ENCODE results near the gene TTYH2. TPM values are rescaled to one million over a fixed set of nuclear protein-coding genes. Genes with fewer than 3 reads are reported as not detected.

Gene TTYH2
- total and polyA plus RNA-seq, 7 experiments from 2014 or later, result 1.9 to 15.8 (median 9.8) TPM

GRCh38 chr17:74203439-74204240, 9.7 kb upstream of the TTYH2 start, which contains the start of gene RPL38:
RPL38 (plus strand) TSS chr17:74203678; CDS start chr17:74203956, 278 bp downstream.
- Histone ChIP-seq H3K4me1 (ENCODE audit: control insufficient read depth in 2 of 2, insufficient read depth in 2 of 2, low read length in 2 of 2) (peaks cover 16 to 20% of the 10 kb centered on the region in 2 donors), H3K9me3 (ENCODE audit: control insufficient read depth in 2 of 3, low read length in 3 of 3) (no peaks in the 10 kb centered on the region), H3K27ac (ENCODE audit: low read depth, low read length) (peak within 1 kb of the TSS; percentile 86), H3K4me3 (ENCODE audit: low read length) (peak within 1 kb of the TSS; percentile 89), H3K36me3 (ENCODE audit: control insufficient read depth in 2 of 3, insufficient read depth in 3 of 3, low read length in 3 of 3) (peaks cover 4 to 43% (median 8%) of the 10 kb centered on the region in 3 experiments), H3K27me3 (ENCODE audit: control insufficient read depth in 2 of 2, insufficient read depth in 2 of 2, low read length in 2 of 2) (peaks cover 0 to 5% of the 10 kb centered on the region in 2 donors)
- H3K27ac Mint-ChIP-seq, result peak within 1 kb of the TSS; percentile 89 to 98 (median 96)
- peaks cover 0 to 3% (median 0%) of the 10 kb centered on the region in 11 donors for H3K9me3 Mint-ChIP-seq
- DNase-seq, result peak; percentile 83 to 95 (median 94)
- CTCF ChIA-PET, result interaction anchor here (0.6 to 1.6 kb wide), 6 partner anchors 10 to 1280 kb away, joined by 3 to 6 read pairs (median 3); partner anchors contain the start of gene TTYH2
- peak; percentile 98 for ATAC-seq
- H3K4me1 Mint-ChIP-seq, result peaks cover 24 to 49% (median 34%) of the 10 kb centered on the region in 7 donors
- POLR2A ChIA-PET, result interaction anchor here (0.7 to 2.9 kb wide), 4 partner anchors 9 to 78 kb away, joined by 3 to 17 read pairs (median 4); partner anchors contain the start of gene TTYH2
- peaks cover 8 to 16% (median 11%) of the 10 kb centered on the region in 5 donors for H3K27me3 Mint-ChIP-seq
- H3K36me3 Mint-ChIP-seq, result peaks cover 5 to 16% (median 11%) of the 10 kb centered on the region in 5 donors
- H3K4me3 Mint-ChIP-seq, result peak within 1 kb of the TSS; percentile 85 to 100 (median 98)
- intact Hi-C loops (cut with micrococcal nuclease), result loop anchor here (1.0 to 10.0 kb wide), 11 partner anchors 10 to 1476 kb away; partner anchors contain the start of genes TTYH2 (in 2 of the 2), BTBD17 (in 1 of the 2), CDC42EP4 (in 1 of the 2) and COG1 (in 1 of the 2)

GRCh38 chr17:74204474-74204873, 8.9 kb upstream of the TTYH2 start:
- H3K9me3 Mint-ChIP-seq, result peaks cover 0 to 3% (median 0%) of the 10 kb centered on the region in 11 donors
- peaks cover 8 to 52% (median 11%) of the 10 kb centered on the region in 3 experiments for H3K36me3 ChIP-seq (ENCODE audit: control insufficient read depth in 2 of 3, insufficient read depth in 3 of 3, low read length in 3 of 3)
- ChIA-PET CTCF (no interaction called here), POLR2A (interaction anchor here (0.6 to 2.9 kb wide), 4 partner anchors 8 to 542 kb away, joined by 3 to 17 read pairs (median 4); partner anchors contain the start of gene TTYH2)
- H3K27me3 ChIP-seq (ENCODE audit: control insufficient read depth in 2 of 2, insufficient read depth in 2 of 2, low read length in 2 of 2), result peaks cover 0 to 5% of the 10 kb centered on the region in 2 donors
- H3K4me1 Mint-ChIP-seq, result peaks cover 26 to 49% (median 40%) of the 10 kb centered on the region in 7 donors
- H3K4me3 Mint-ChIP-seq, result peak overlapping the region; percentile 85 to 100 (median 98)
- H3K27me3 Mint-ChIP-seq, result peaks cover 8 to 16% (median 10%) of the 10 kb centered on the region in 5 donors
- peak overlapping the region; percentile 86 for H3K27ac ChIP-seq (ENCODE audit: low read depth, low read length)
- ATAC-seq (no peak), DNase-seq (no peak)
- intact Hi-C loops (cut with micrococcal nuclease), result loop anchor here (5.0 to 10.0 kb wide), 5 partner anchors 550 to 1477 kb away; partner anchors contain the start of genes CDC42EP4 (in 1 of the 2) and COG1 (in 1 of the 2)
- peaks cover 16 to 20% of the 10 kb centered on the region in 2 donors for H3K4me1 ChIP-seq (ENCODE audit: control insufficient read depth in 2 of 2, insufficient read depth in 2 of 2, low read length in 2 of 2)
- peak overlapping the region; percentile 81 to 98 (median 96) for H3K27ac Mint-ChIP-seq
- H3K4me3 ChIP-seq (ENCODE audit: low read length), result peak overlapping the region; percentile 89
- no peaks in the 10 kb centered on the region for H3K9me3 ChIP-seq (ENCODE audit: control insufficient read depth in 2 of 3, low read length in 3 of 3)
- peaks cover 5 to 17% (median 11%) of the 10 kb centered on the region in 5 donors for H3K36me3 Mint-ChIP-seq

- DNase-seq (no peak), ATAC-seq (no peak)
- Histone ChIP-seq H3K36me3 (ENCODE audit: control insufficient read depth in 2 of 3, insufficient read depth in 3 of 3, low read length in 3 of 3) (peaks cover 8 to 60% (median 16%) of the 10 kb centered on the region in 3 experiments), H3K27ac (ENCODE audit: low read depth, low read length) (peak overlapping the region; percentile 86), H3K4me3 (ENCODE audit: low read length) (peak overlapping the region; percentile 89), H3K27me3 (ENCODE audit: control insufficient read depth in 2 of 2, insufficient read depth in 2 of 2, low read length in 2 of 2) (peaks cover 0 to 3% of the 10 kb centered on the region in 2 donors), H3K4me1 (ENCODE audit: control insufficient read depth in 2 of 2, insufficient read depth in 2 of 2, low read length in 2 of 2) (peaks cover 16% of the 10 kb centered on the region in 2 donors), H3K9me3 (ENCODE audit: control insufficient read depth in 2 of 3, low read length in 3 of 3) (no peaks in the 10 kb centered on the region)
- H3K27ac Mint-ChIP-seq, result peak overlapping the region in 8 of 9 donors; percentile 36 to 89 (median 76)
- peaks cover 4 to 12% (median 6%) of the 10 kb centered on the region in 5 donors for H3K27me3 Mint-ChIP-seq
- intact Hi-C loops (cut with micrococcal nuclease), result loop anchor here (10.0 kb wide), 2 partner anchors 550 to 970 kb away; a partner anchor contains a TSS
- peaks cover 23 to 50% (median 41%) of the 10 kb centered on the region in 7 donors for H3K4me1 Mint-ChIP-seq
- ChIA-PET POLR2A (interaction anchor here (2.9 kb wide), 1 partner anchor 7 kb away, joined by 17 read pairs; the partner anchor contains the start of gene TTYH2), CTCF (interaction anchor here (0.8 kb wide), 1 partner anchor 90 kb away, joined by 3 read pairs; no protein-coding TSS in a partner anchor)
- H3K36me3 Mint-ChIP-seq, result peaks cover 5 to 20% (median 13%) of the 10 kb centered on the region in 5 donors
- peaks cover 0 to 3% (median 0%) of the 10 kb centered on the region in 11 donors for H3K9me3 Mint-ChIP-seq
- peak overlapping the region; percentile 40 to 99 (median 82) for H3K4me3 Mint-ChIP-seq
These were observed 8.1 kb upstream of the TTYH2 start for GRCh38 chr17:74205274-74205673.

- H3K36me3 ChIP-seq (ENCODE audit: control insufficient read depth in 2 of 3, insufficient read depth in 3 of 3, low read length in 3 of 3), result peaks cover 8 to 60% (median 17%) of the 10 kb centered on the region in 3 experiments
- peaks cover 24 to 25% of the 10 kb centered on the region in 2 donors for H3K4me1 ChIP-seq (ENCODE audit: control insufficient read depth in 2 of 2, insufficient read depth in 2 of 2, low read length in 2 of 2)
- Mint-ChIP-seq H3K27ac (peak overlapping the region in 7 of 9 donors; percentile 1 to 86 (median 58)), H3K4me1 (peaks cover 27 to 55% (median 47%) of the 10 kb centered on the region in 7 donors), H3K27me3 (peaks cover under 1 to 7% (median 1%) of the 10 kb centered on the region in 5 donors), H3K36me3 (peaks cover 5 to 25% (median 16%) of the 10 kb centered on the region in 5 donors), H3K4me3 (peak overlapping the region in 9 of 10 donors; percentile 13 to 96 (median 34)), H3K9me3 (peaks cover 0 to 3% (median 0%) of the 10 kb centered on the region in 11 donors)
- DNase-seq (no peak), ATAC-seq (no peak)
- H3K9me3 ChIP-seq (ENCODE audit: control insufficient read depth in 2 of 3, low read length in 3 of 3), result no peaks in the 10 kb centered on the region
- ChIA-PET POLR2A (interaction anchor here (0.7 kb wide), 1 partner anchor 9 kb away, joined by 8 read pairs; no protein-coding TSS in a partner anchor), CTCF (interaction anchor here (0.8 kb wide), 1 partner anchor 89 kb away, joined by 3 read pairs; no protein-coding TSS in a partner anchor)
- intact Hi-C loops (cut with micrococcal nuclease), result loop anchor here (10.0 kb wide), 2 partner anchors 548 to 972 kb away; a partner anchor contains a TSS
- no peak overlapping the region for H3K4me3 ChIP-seq (ENCODE audit: low read length)
- no peaks in the 10 kb centered on the region for H3K27me3 ChIP-seq (ENCODE audit: control insufficient read depth in 2 of 2, insufficient read depth in 2 of 2, low read length in 2 of 2)
- peak overlapping the region; percentile 86 for H3K27ac ChIP-seq (ENCODE audit: low read depth, low read length)
These were observed 7.0 kb upstream of the TTYH2 start for GRCh38 chr17:74206332-74206818.

- ChIA-PET POLR2A (interaction anchor here (0.6 to 2.4 kb wide), 3 partner anchors 70 to 88 kb away, joined by 3 to 16 read pairs (median 4); no protein-coding TSS in a partner anchor), CTCF (interaction anchor here (0.6 to 1.4 kb wide), 7 partner anchors 39 to 305 kb away, joined by 3 to 6 read pairs (median 4); no protein-coding TSS in a partner anchor)
- Mint-ChIP-seq H3K4me3 (peak overlapping the region in 7 of 10 donors; percentile 9 to 61 (median 44)), H3K27me3 (peaks cover 0 to 5% (median 0%) of the 10 kb centered on the region in 5 donors), H3K4me1 (peaks cover 36 to 61% (median 54%) of the 10 kb centered on the region in 7 donors), H3K27ac (peak overlapping the region; percentile 70 to 93 (median 87)), H3K36me3 (peaks cover 0 to 19% (median 6%) of the 10 kb centered on the region in 5 donors), H3K9me3 (peaks cover 0 to 3% (median 0%) of the 10 kb centered on the region in 11 donors)
- H3K27me3 ChIP-seq (ENCODE audit: control insufficient read depth in 2 of 2, insufficient read depth in 2 of 2, low read length in 2 of 2), result no peaks in the 10 kb centered on the region
- no peaks in the 10 kb centered on the region for H3K9me3 ChIP-seq (ENCODE audit: control insufficient read depth in 2 of 3, low read length in 3 of 3)
- H3K4me1 ChIP-seq (ENCODE audit: control insufficient read depth in 2 of 2, insufficient read depth in 2 of 2, low read length in 2 of 2), result peaks cover 21 to 33% of the 10 kb centered on the region in 2 donors
- ATAC-seq (peak; percentile 81), DNase-seq (peak; percentile 69 to 84 (median 80))
- peak overlapping the region; percentile 2 for H3K27ac ChIP-seq (ENCODE audit: low read depth, low read length)
- peaks cover under 1 to 44% (median 17%) of the 10 kb centered on the region in 3 experiments for H3K36me3 ChIP-seq (ENCODE audit: control insufficient read depth in 2 of 3, insufficient read depth in 3 of 3, low read length in 3 of 3)
- intact Hi-C loops (cut with micrococcal nuclease), result loop anchor here (1.0 to 5.0 kb wide), 8 partner anchors 52 to 322 kb away; partner anchors contain the start of genes BTBD17 (in 1 of the 2) and CD300LB (in 1 of the 2)
- H3K4me3 ChIP-seq (ENCODE audit: low read length), result no peak overlapping the region
These were observed 2.9 kb upstream of the TTYH2 start for GRCh38 chr17:74210191-74211140.

Data from naive thymus-derived CD4-positive, alpha-beta T cell (primary cell).